ENCODE data around the gene CIAO2A.

CIAO2A gene

GRCh38 chr15:64070965-64071851 lies 22.4 kb downstream of the CIAO2A start:
- no peak overlapping the region for H3K27ac ChIP-seq
- no peaks in the 10 kb centered on the region for H3K27me3 ChIP-seq (ENCODE audit: control insufficient read depth, insufficient read depth, low read length)
- no peak for TF ChIP-seq CTCF (IDR thresholded peaks at IDR 0.05)
- no peaks in the 10 kb centered on the region for H3K9me3 ChIP-seq (ENCODE audit: control insufficient read depth, low read length)
- H2AFZ ChIP-seq = no peak overlapping the region
- H3K9ac ChIP-seq = no peak overlapping the region
- H3K79me2 ChIP-seq = no peaks in the 10 kb centered on the region
- H3K4me1 ChIP-seq = peaks cover 2% of the 10 kb centered on the region
- no peak overlapping the region for H3K4me3 ChIP-seq (ENCODE audit: low read depth, low read length)
- H3K4me2 ChIP-seq (ENCODE audit: low read length) = no peak overlapping the region
- no peaks in the 10 kb centered on the region for H3K36me3 ChIP-seq (ENCODE audit: control insufficient read depth, insufficient read depth, low read length)

GRCh38 chr15:64070106-64070505 lies 23.5 kb downstream of the CIAO2A start:
- no peaks in the 10 kb centered on the region for H3K9me3 ChIP-seq (ENCODE audit: control insufficient read depth, low read length)
- no peaks in the 10 kb centered on the region for H3K36me3 ChIP-seq (ENCODE audit: control insufficient read depth, insufficient read depth, low read length)
- H3K79me2 ChIP-seq = no peaks in the 10 kb centered on the region
- H3K4me1 ChIP-seq = peaks cover 2% of the 10 kb centered on the region
- TF ChIP-seq CTCF (IDR thresholded peaks at IDR 0.05) = no peak
- no peak overlapping the region for H3K27ac ChIP-seq
- no peak overlapping the region for H3K4me2 ChIP-seq (ENCODE audit: low read length)
- H3K9ac ChIP-seq = no peak overlapping the region
- no peak overlapping the region for H2AFZ ChIP-seq
- H3K4me3 ChIP-seq (ENCODE audit: low read depth, low read length) = no peak overlapping the region
- H3K27me3 ChIP-seq (ENCODE audit: control insufficient read depth, insufficient read depth, low read length) = no peaks in the 10 kb centered on the region

GRCh38 chr15:64068133-64068532 lies 25.5 kb downstream of the CIAO2A start:
- Histone ChIP-seq H3K9me3 (ENCODE audit: control insufficient read depth, low read length) (no peaks in the 10 kb centered on the region), H3K4me1 (peaks cover 2% of the 10 kb centered on the region), H3K9ac (no peak overlapping the region), H3K27ac (no peak overlapping the region), H3K79me2 (no peaks in the 10 kb centered on the region), H3K36me3 (ENCODE audit: control insufficient read depth, insufficient read depth, low read length) (no peaks in the 10 kb centered on the region), H2AFZ (no peak overlapping the region), H3K27me3 (ENCODE audit: control insufficient read depth, insufficient read depth, low read length) (no peaks in the 10 kb centered on the region), H3K4me3 (ENCODE audit: low read depth, low read length) (no peak overlapping the region), H3K4me2 (ENCODE audit: low read length) (no peak overlapping the region)
- TF ChIP-seq CTCF (IDR thresholded peaks at IDR 0.05) = no peak

GRCh38 chr15:64067564-64068030 lies 26.0 kb downstream of the CIAO2A start:
- H2AFZ ChIP-seq = no peak overlapping the region
- H3K79me2 ChIP-seq = no peaks in the 10 kb centered on the region
- no peaks in the 10 kb centered on the region for H3K36me3 ChIP-seq (ENCODE audit: control insufficient read depth, insufficient read depth, low read length)
- peak; percentile 67 for TF ChIP-seq CTCF (IDR thresholded peaks at IDR 0.05)
- no peak overlapping the region for H3K4me3 ChIP-seq (ENCODE audit: low read depth, low read length)
- no peak overlapping the region for H3K4me2 ChIP-seq (ENCODE audit: low read length)
- no peaks in the 10 kb centered on the region for H3K9me3 ChIP-seq (ENCODE audit: control insufficient read depth, low read length)
- no peaks in the 10 kb centered on the region for H3K27me3 ChIP-seq (ENCODE audit: control insufficient read depth, insufficient read depth, low read length)
- no peak overlapping the region for H3K27ac ChIP-seq
- H3K9ac ChIP-seq = no peak overlapping the region
- H3K4me1 ChIP-seq = peaks cover 2% of the 10 kb centered on the region

GRCh38 chr15:64066451-64066850 lies 27.2 kb downstream of the CIAO2A start:
- Histone ChIP-seq H3K36me3 (ENCODE audit: control insufficient read depth, insufficient read depth, low read length) (no peaks in the 10 kb centered on the region), H3K4me2 (ENCODE audit: low read length) (no peak overlapping the region), H3K4me1 (peaks cover 2% of the 10 kb centered on the region), H2AFZ (no peak overlapping the region), H3K9ac (no peak overlapping the region), H3K4me3 (ENCODE audit: low read depth, low read length) (no peak overlapping the region), H3K9me3 (ENCODE audit: control insufficient read depth, low read length) (no peaks in the 10 kb centered on the region), H3K27me3 (ENCODE audit: control insufficient read depth, insufficient read depth, low read length) (no peaks in the 10 kb centered on the region), H3K27ac (no peak overlapping the region), H3K79me2 (no peaks in the 10 kb centered on the region)
- no peak for TF ChIP-seq CTCF (IDR thresholded peaks at IDR 0.05)

All from parathyroid adenoma (tissue), 2 donors.